GM18951 (cell line): ENCODE measurements around the gene FNDC4.
"Not testable (repeated sequence)": the region's sequence is repeated elsewhere in the genome, so short reads cannot be mapped to it uniquely, and the experiment has no call there.

Source experiments
- POLR2A ChIP-seq: IDR thresholded peaks from 4 replicates; pipeline ENCODE4 v1.6.1; 2011; ENCODE audit warnings: mild to moderate bottlenecking; ENCODE audit not compliant: insufficient read length, insufficient read depth; ENCODE audit errors: extremely low read depth
- in situ Hi-C: fragments of 300-500 bp; cut with MboI; formaldehyde crosslinking; loops from one replicate; pipeline ENCODE4 v1.12.0; 2022; ENCODE audit warnings: low sequenced_read_pairs, mixed read lengths, inconsistent platforms; ENCODE audit not compliant: unreplicated experiment

Gene FNDC4

GRCh38 chr2:27494944-27495554, at the start of gene FNDC4:
Gene FNDC4, minus strand, starts transcription at chr2:27495200. Its CDS starts 521 bp downstream, at chr2:27494679.
- TF ChIP-seq POLR2A, result no peak
- in situ Hi-C loops, result no loop called here

- in situ Hi-C loops, result no loop called here
- TF ChIP-seq POLR2A, result no peak
Observed at GRCh38 chr2:27544143-27544821, 49.3 kb upstream of the FNDC4 start.

GRCh38 chr2:27539649-27540048, 44.6 kb upstream of the FNDC4 start:
- in situ Hi-C loops, result not testable (repeated sequence)

GRCh38 chr2:27538839-27539450, 43.9 kb upstream of the FNDC4 start:
- in situ Hi-C loops, result not testable (repeated sequence)

GRCh38 chr2:27537287-27537686, 42.3 kb upstream of the FNDC4 start:
- in situ Hi-C loops, result no loop called here
- no peak for TF ChIP-seq POLR2A

- no peak for TF ChIP-seq POLR2A
- in situ Hi-C loops, result no loop called here
Observed at GRCh38 chr2:27531983-27532382, 37.0 kb upstream of the FNDC4 start.

GRCh38 chr2:27527182-27527581, 32.2 kb upstream of the FNDC4 start:
- TF ChIP-seq POLR2A, result no peak
- in situ Hi-C loops, result no loop called here

GRCh38 chr2:27522400-27522945, 27.5 kb upstream of the FNDC4 start:
- in situ Hi-C loops, result no loop called here
- no peak for TF ChIP-seq POLR2A

GRCh38 chr2:27520316-27520715, 25.3 kb upstream of the FNDC4 start:
- TF ChIP-seq POLR2A, result no peak

GRCh38 chr2:27518782-27519113, 23.7 kb upstream of the FNDC4 start:
- no peak for TF ChIP-seq POLR2A
- in situ Hi-C loops, result no loop called here

More at GRCh38 chr2:27520316-27520715, 25.3 kb upstream of the FNDC4 start:
- in situ Hi-C loops, result no loop called here

GRCh38 chr2:27518113-27518781, 23.2 kb upstream of the FNDC4 start:
- no peak for TF ChIP-seq POLR2A
- in situ Hi-C loops, result no loop called here

GRCh38 chr2:27509326-27509725, 14.3 kb upstream of the FNDC4 start:
- no peak for TF ChIP-seq POLR2A
- in situ Hi-C loops, result no loop called here

- no peak for TF ChIP-seq POLR2A
- in situ Hi-C loops, result no loop called here
Observed at GRCh38 chr2:27507293-27507692, 12.3 kb upstream of the FNDC4 start.
